Breast epithelium (tissue), 3 donors: Measurements from ENCODE around the gene DMBT1.

Experiments
- CTCF ChIP-seq, 3 donors: fragments of 450-650 bp; IDR thresholded peaks; one replicate each; pipeline ENCODE4 v1.5.1; 2016 to 2017; ENCODE audit warnings: antibody characterized with exemption in 3 of 3, mild to moderate bottlenecking in 3 of 3, moderate library complexity in 3 of 3
- POLR2A ChIP-seq: fragments of 450-650 bp; IDR thresholded peaks from one replicate; pipeline ENCODE4 v1.6.1; 2016; ENCODE audit warnings: antibody characterized with exemption, mild to moderate bottlenecking, moderate library complexity

DNA sequence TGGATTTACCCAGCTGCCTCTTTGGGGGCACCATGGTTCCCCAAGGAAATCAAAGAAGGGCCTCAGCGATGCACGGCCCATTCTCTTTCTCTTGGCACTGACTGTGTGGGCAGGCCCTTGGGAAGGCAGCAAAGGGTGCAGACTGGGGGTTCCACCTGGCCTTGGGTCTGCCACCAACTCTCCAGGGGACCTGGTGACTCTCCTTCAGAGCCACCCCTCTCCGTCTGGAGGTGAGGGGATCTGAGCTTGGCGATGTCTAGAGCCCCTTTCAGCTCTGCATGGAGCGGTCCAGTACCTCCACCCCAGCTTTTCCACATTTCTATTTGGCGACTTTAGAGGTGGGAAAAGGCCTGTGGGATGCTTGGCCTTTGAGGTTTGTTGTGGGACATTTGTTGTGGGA lies 70.0 kb downstream of the DMBT1 start:
- TF ChIP-seq POLR2A (no peak), CTCF (IDR thresholded peaks at IDR 0.05) (no peak)
